Activated naive CD8-positive, alpha-beta T cell treated with anti-CD3 and anti-CD28 coated beads, Interleukin-2, amount 50 U/mL, for 24 hours (primary cell): Measurements from ENCODE around the gene NHSL1.

Experiments
- ATAC-seq: fragments of 150-1000 bp; cut with Tn5 transposase; one replicate; pipeline ENCODE4 v1.10.0; 2021
- DNase-seq: peaks from one replicate; pipeline ENCODE4 v3.0.0; 2021
- H3K27ac Mint-ChIP-seq: one replicate; pipeline ENCODE4 v1.8.0; 2021; ENCODE audit warnings: mild to moderate bottlenecking, mixed read lengths
- H3K27me3 Mint-ChIP-seq: one replicate; pipeline ENCODE4 v1.8.0; 2021; ENCODE audit warnings: mixed read lengths
- H3K36me3 Mint-ChIP-seq: one replicate; pipeline ENCODE4 v1.8.0; 2021; ENCODE audit warnings: low read depth, mixed read lengths
- H3K4me1 Mint-ChIP-seq: one replicate; pipeline ENCODE4 v1.8.0; 2021; ENCODE audit warnings: mixed read lengths
- H3K4me3 Mint-ChIP-seq: one replicate; pipeline ENCODE4 v1.8.0; 2021; ENCODE audit warnings: mild to moderate bottlenecking, moderate library complexity, mixed read lengths
- H3K9me3 Mint-ChIP-seq: one replicate; pipeline ENCODE4 v1.8.0; 2021; ENCODE audit warnings: mixed read lengths

NHSL1 gene

GRCh38 chr6:138404666-138405337 lies 94.5 kb downstream of the NHSL1 start:
- peaks cover 17% of the 10 kb centered on the region for H3K4me1 Mint-ChIP-seq
- H3K27ac Mint-ChIP-seq: peak overlapping the region; percentile 58
- ATAC-seq (peak; percentile 12), DNase-seq (peak; percentile 31)
- H3K36me3 Mint-ChIP-seq: peaks cover 25% of the 10 kb centered on the region
- peaks cover 2% of the 10 kb centered on the region for H3K27me3 Mint-ChIP-seq
- no peaks in the 10 kb centered on the region for H3K9me3 Mint-ChIP-seq
- peak overlapping the region; percentile 80 for H3K4me3 Mint-ChIP-seq

GRCh38 chr6:138403801-138404665 lies 95.3 kb downstream of the NHSL1 start, which contains the start of gene HEBP2:
TSS of gene HEBP2 (plus strand) at chr6:138404223. CDS start at chr6:138404496, 273 bp downstream.
- peaks cover 17% of the 10 kb centered on the region for H3K36me3 Mint-ChIP-seq
- peak; percentile 93 for DNase-seq

GRCh38 chr6:138403324-138403800 lies 95.9 kb downstream of the NHSL1 start:
- peak overlapping the region; percentile 76 for H3K27ac Mint-ChIP-seq
- peaks cover 12% of the 10 kb centered on the region for H3K36me3 Mint-ChIP-seq
- H3K4me1 Mint-ChIP-seq: peaks cover 17% of the 10 kb centered on the region
- peak; percentile 26 for ATAC-seq
- peaks cover 2% of the 10 kb centered on the region for H3K27me3 Mint-ChIP-seq
- DNase-seq: peak; percentile 44
- H3K4me3 Mint-ChIP-seq: peak overlapping the region; percentile 78
- no peaks in the 10 kb centered on the region for H3K9me3 Mint-ChIP-seq

More at GRCh38 chr6:138403801-138404665, 95.3 kb downstream of the NHSL1 start, which contains the start of gene HEBP2:
- H3K27ac Mint-ChIP-seq: peak within 1 kb of the TSS; percentile 76
- H3K4me3 Mint-ChIP-seq: peak within 1 kb of the TSS; percentile 80
- peak; percentile 88 for ATAC-seq
- H3K27me3 Mint-ChIP-seq: peaks cover 2% of the 10 kb centered on the region
- no peaks in the 10 kb centered on the region for H3K9me3 Mint-ChIP-seq
- H3K4me1 Mint-ChIP-seq: peaks cover 17% of the 10 kb centered on the region

GRCh38 chr6:138402838-138403187 lies 96.5 kb downstream of the NHSL1 start:
- Mint-ChIP-seq H3K36me3 (peaks cover 9% of the 10 kb centered on the region), H3K4me3 (peak overlapping the region; percentile 78), H3K4me1 (peaks cover 17% of the 10 kb centered on the region), H3K27me3 (peaks cover 2% of the 10 kb centered on the region), H3K27ac (peak overlapping the region; percentile 76), H3K9me3 (no peaks in the 10 kb centered on the region)
- ATAC-seq (no peak), DNase-seq (no peak)

- Mint-ChIP-seq H3K4me3 (peak overlapping the region; percentile 2), H3K27me3 (peaks cover 2% of the 10 kb centered on the region), H3K9me3 (no peaks in the 10 kb centered on the region), H3K27ac (no peak overlapping the region), H3K36me3 (peaks cover 4% of the 10 kb centered on the region), H3K4me1 (peaks cover 17% of the 10 kb centered on the region)
- ATAC-seq: no peak
- DNase-seq: no peak
Measured at GRCh38 chr6:138401960-138402837, 97.1 kb downstream of the NHSL1 start.

GRCh38 chr6:138400326-138400725 lies 99.0 kb downstream of the NHSL1 start:
- H3K4me1 Mint-ChIP-seq: peaks cover 13% of the 10 kb centered on the region
- no peak overlapping the region for H3K4me3 Mint-ChIP-seq
- peaks cover 4% of the 10 kb centered on the region for H3K36me3 Mint-ChIP-seq
- ATAC-seq (no peak), DNase-seq (no peak)
- H3K9me3 Mint-ChIP-seq: no peaks in the 10 kb centered on the region
- H3K27ac Mint-ChIP-seq: no peak overlapping the region
- peaks cover 2% of the 10 kb centered on the region for H3K27me3 Mint-ChIP-seq

GRCh38 chr6:138397128-138398122 lies 101.9 kb downstream of the NHSL1 start:
- H3K27me3 Mint-ChIP-seq: peaks cover 2% of the 10 kb centered on the region
- no peak overlapping the region for H3K4me3 Mint-ChIP-seq
- ATAC-seq: no peak
- H3K4me1 Mint-ChIP-seq: peaks cover 9% of the 10 kb centered on the region
- no peaks in the 10 kb centered on the region for H3K36me3 Mint-ChIP-seq
- no peak for DNase-seq
- H3K27ac Mint-ChIP-seq: no peak overlapping the region
- H3K9me3 Mint-ChIP-seq: no peaks in the 10 kb centered on the region

GRCh38 chr6:138396709-138397108 lies 102.6 kb downstream of the NHSL1 start:
- peaks cover 2% of the 10 kb centered on the region for H3K27me3 Mint-ChIP-seq
- H3K36me3 Mint-ChIP-seq: no peaks in the 10 kb centered on the region
- no peak overlapping the region for H3K27ac Mint-ChIP-seq
- ATAC-seq (no peak), DNase-seq (no peak)
- peaks cover 9% of the 10 kb centered on the region for H3K4me1 Mint-ChIP-seq
- no peaks in the 10 kb centered on the region for H3K9me3 Mint-ChIP-seq
- no peak overlapping the region for H3K4me3 Mint-ChIP-seq

GRCh38 chr6:138393871-138394783 lies 105.2 kb downstream of the NHSL1 start:
- Mint-ChIP-seq H3K4me3 (no peak overlapping the region), H3K4me1 (peaks cover 6% of the 10 kb centered on the region), H3K27ac (no peak overlapping the region), H3K27me3 (no peaks in the 10 kb centered on the region), H3K36me3 (no peaks in the 10 kb centered on the region), H3K9me3 (no peaks in the 10 kb centered on the region)
- ATAC-seq: no peak
- DNase-seq: no peak

- no peak for ATAC-seq
- no peak overlapping the region for H3K4me3 Mint-ChIP-seq
- peaks cover 2% of the 10 kb centered on the region for H3K27me3 Mint-ChIP-seq
- no peaks in the 10 kb centered on the region for H3K36me3 Mint-ChIP-seq
- H3K4me1 Mint-ChIP-seq: peaks cover 6% of the 10 kb centered on the region
- DNase-seq: no peak
- H3K27ac Mint-ChIP-seq: no peak overlapping the region
- no peaks in the 10 kb centered on the region for H3K9me3 Mint-ChIP-seq
Measured at GRCh38 chr6:138389551-138389950, 109.7 kb downstream of the NHSL1 start.

- Mint-ChIP-seq H3K4me3 (no peak overlapping the region), H3K27me3 (peaks cover 3% of the 10 kb centered on the region), H3K9me3 (no peaks in the 10 kb centered on the region), H3K4me1 (no peaks in the 10 kb centered on the region), H3K36me3 (no peaks in the 10 kb centered on the region), H3K27ac (no peak overlapping the region)
- ATAC-seq (no peak), DNase-seq (no peak)
Measured at GRCh38 chr6:138387577-138388368, 111.5 kb downstream of the NHSL1 start.

GRCh38 chr6:138386897-138387296 lies 112.4 kb downstream of the NHSL1 start:
- ATAC-seq (no peak), DNase-seq (no peak)
- H3K9me3 Mint-ChIP-seq: no peaks in the 10 kb centered on the region
- H3K36me3 Mint-ChIP-seq: no peaks in the 10 kb centered on the region
- H3K27me3 Mint-ChIP-seq: peaks cover 3% of the 10 kb centered on the region
- no peak overlapping the region for H3K27ac Mint-ChIP-seq
- no peak overlapping the region for H3K4me3 Mint-ChIP-seq
- no peaks in the 10 kb centered on the region for H3K4me1 Mint-ChIP-seq
